HepG2 (cell line): Measurements from ENCODE around the gene H3-3A. TPM values are rescaled to one million over a fixed set of nuclear protein-coding genes. Genes with fewer than 3 reads are reported as not detected.

Source experiments
- ATAC-seq: fragments of 200-7000 bp; cut with Tn5 transposase; 3 replicates; pipeline ENCODE4 v1.9.1; 2020; ENCODE audit warnings: mild to moderate bottlenecking, moderate library complexity
- BruUV-seq: library from RNA; stranded (reverse); fragments of 400-500 nt; replicated peaks from 2 replicates; lab custom pipeline; 2021; lab: Mats Ljungman, UMichigan
- CTCF ChIA-PET: fragments of 300-600 bp; formaldehyde crosslinking; extraction: SDS; loops from one replicate; lab custom pipeline; 2021; ENCODE audit warnings: low total read pairs, inconsistent platforms, low intra/inter-chr PET ratio; lab: Yijun Ruan, JAX
- POLR2A ChIA-PET: fragments of 350-600 bp; sonication (Branson Sonifier 250); formaldehyde crosslinking; loops from one replicate; lab custom pipeline; 2020; ENCODE audit warnings: antibody characterized with exemption, inconsistent platforms; lab: Yijun Ruan, JAX
- DNase-seq: peaks from one replicate; pipeline ENCODE4 v3.0.0-alpha.2; 2015; ENCODE audit warnings: low spot score
- FAIRE-seq: peaks from 3 replicates; lab custom pipeline; 2011; peaks lifted over from hg19 to GRCh38; lab: Jason Lieb, UNC
- H2AFZ ChIP-seq: one replicate; pipeline ENCODE4 v1.6.1; 2011; ENCODE audit warnings: low read length, inconsistent platforms
- H3K27ac ChIP-seq: fragments of 300-600 bp; 3 replicates; pipeline ENCODE4 v1.8.0; 2011; ENCODE audit warnings: mixed run types, mild to moderate bottlenecking, mixed read lengths, low read length, inconsistent platforms; ENCODE audit not compliant: insufficient read depth; ENCODE audit errors: extremely low read length
- H3K27me3 ChIP-seq, 2 experiments: fragments of 200-600 bp in 1 of 2; 2 replicates in 1 of 2; 3 replicates in 1 of 2; pipeline versions ENCODE4 v1.6.0 to v1.8.0; 2011; ENCODE audit warnings: low read length in 2 of 2, mild to moderate bottlenecking in 2 of 2, moderate library complexity in 2 of 2, inconsistent platforms in 1 of 2; ENCODE audit not compliant: insufficient read depth in 2 of 2, control insufficient read depth in 1 of 2
- H3K36me3 ChIP-seq, 2 experiments: fragments of 200-600 bp in 1 of 2; replicated peaks in 1 of 2; 2 replicates in 1 of 2; 3 replicates in 1 of 2; pipeline versions ENCODE4 v1.5.1 to v1.8.0; 2011; ENCODE audit warnings: low read length in 2 of 2, inconsistent platforms in 1 of 2; ENCODE audit not compliant: insufficient read depth in 2 of 2, control insufficient read depth in 1 of 2
- H3K4me1 ChIP-seq: 2 replicates; pipeline ENCODE4 v1.5.1; 2012; ENCODE audit warnings: low read length, inconsistent platforms; ENCODE audit not compliant: insufficient read depth
- H3K4me2 ChIP-seq: 2 replicates; pipeline ENCODE4 v1.6.0; 2011; ENCODE audit warnings: low read depth, low read length, inconsistent platforms
- H3K4me3 ChIP-seq, 3 experiments: fragments of 200-600 bp in 1 of 3; sonication (generic), shearing (Covaris generic) in 1 of 3; replicated peaks in 1 of 3; 2 replicates each; pipeline ENCODE4 v1.5.1; 2011 to 2016; ENCODE audit warnings: low read length in 3 of 3, inconsistent platforms in 2 of 3, low read depth in 2 of 3, mild to moderate bottlenecking in 2 of 3, control low read depth in 1 of 3, mixed read lengths in 1 of 3; ENCODE audit not compliant: insufficient read depth in 1 of 3
- H3K79me2 ChIP-seq: one replicate; pipeline ENCODE4 v1.6.1; 2011; ENCODE audit warnings: low read length, inconsistent platforms; ENCODE audit not compliant: insufficient read depth
- H3K9ac ChIP-seq: 2 replicates; pipeline ENCODE4 v1.6.0; 2011; ENCODE audit warnings: mild to moderate bottlenecking, low read depth, low read length, inconsistent platforms; ENCODE audit not compliant: insufficient read depth
- H3K9me3 ChIP-seq: 2 replicates; pipeline ENCODE4 v1.5.1; 2012; ENCODE audit warnings: mild to moderate bottlenecking, low read length
- H4K20me1 ChIP-seq: 2 replicates; pipeline ENCODE4 v1.6.0; 2011; ENCODE audit warnings: inconsistent platforms, mild to moderate bottlenecking, low read length, moderate library complexity; ENCODE audit not compliant: insufficient read depth
- ZBTB38 ChIP-seq: sonication (generic); formaldehyde crosslinking; IDR thresholded peaks from 2 replicates; pipeline ENCODE4 v1.5.1; 2020; ENCODE audit warnings: mild to moderate bottlenecking, missing genetic modification reagents
- ZNF253 ChIP-seq: sonication (generic); formaldehyde crosslinking; IDR thresholded peaks from 2 replicates; pipeline ENCODE4 v1.8.0; 2022; ENCODE audit warnings: mild to moderate bottlenecking, missing genetic modification reagents, borderline replicate concordance
- ZNF841 ChIP-seq: sonication (generic); formaldehyde crosslinking; IDR thresholded peaks from 2 replicates; pipeline ENCODE4 v1.8.1; 2023; ENCODE audit warnings: missing genetic modification reagents, borderline replicate concordance
- WGBS: methylation state at CpG from one replicate; pipeline ENCODE4 v1.1.6; 2017; ENCODE audit warnings: low lambda C conversion rate; 5-methylcytosine and 5-hydroxymethylcytosine counted together
- in situ Hi-C: cut with HindIII; loops from 2 replicates; pipeline ENCODE4 v1.10.0; 2017; ENCODE audit warnings: low pct_unique_long_range_greater_than_20kb; ENCODE audit not compliant: extremely low pct_ligation_motif_present
- intact Hi-C: fragments of 100-400 bp; cut with micrococcal nuclease; formaldehyde crosslinking; loops from one replicate; pipeline ENCODE4 v1.10.0; 2022; ENCODE audit not compliant: unreplicated experiment
- polyA plus RNA-seq, 8 experiments: library from polyadenylated mRNA; depleted of rRNA in 3 of 8; stranded (reverse) in 7 of 8; unstranded in 1 of 8; fragments of >200 nt; fragmentation: Illumina TruSeq in 4 of 8; extraction: Trizol in 4 of 8; gene quantifications; 2 replicates each; pipeline versions ENCODE4 v1.2.1 to v1.2.3, GENCODE V29; 2011 to 2016; ENCODE audit warnings: low read depth in 4 of 8, missing spikeins in 1 of 8, mixed read lengths in 1 of 8; ENCODE audit not compliant: insufficient read depth in 1 of 8
- total RNA-seq, 5 experiments: library from RNA; depleted of rRNA; stranded (reverse); fragments of >200 nt; fragmentation: Illumina TruSeq; extraction: Trizol; gene quantifications; 2 replicates each; pipeline ENCODE4 v1.2.3, GENCODE V29; 2016; ENCODE audit warnings: low read depth in 1 of 5
- TF ChIP-seq, protein P1 (sequence below): sonication (generic); formaldehyde crosslinking; IDR thresholded peaks from 2 replicates; pipeline ENCODE4 v1.4.0; 2020; ENCODE audit warnings: missing genetic modification reagents
- TF ChIP-seq, protein P2 (sequence below): sonication (generic); formaldehyde crosslinking; IDR thresholded peaks from 2 replicates; pipeline ENCODE4 v1.5.0; 2020; ENCODE audit warnings: mild to moderate bottlenecking, missing genetic modification reagents, borderline replicate concordance

H3-3A gene
- total and polyA plus RNA-seq, 2 of the 13 experiments (the other 11 are each of a cell fraction or from before 2014, with no cell fraction given) = 221 to 320 TPM

DNA sequence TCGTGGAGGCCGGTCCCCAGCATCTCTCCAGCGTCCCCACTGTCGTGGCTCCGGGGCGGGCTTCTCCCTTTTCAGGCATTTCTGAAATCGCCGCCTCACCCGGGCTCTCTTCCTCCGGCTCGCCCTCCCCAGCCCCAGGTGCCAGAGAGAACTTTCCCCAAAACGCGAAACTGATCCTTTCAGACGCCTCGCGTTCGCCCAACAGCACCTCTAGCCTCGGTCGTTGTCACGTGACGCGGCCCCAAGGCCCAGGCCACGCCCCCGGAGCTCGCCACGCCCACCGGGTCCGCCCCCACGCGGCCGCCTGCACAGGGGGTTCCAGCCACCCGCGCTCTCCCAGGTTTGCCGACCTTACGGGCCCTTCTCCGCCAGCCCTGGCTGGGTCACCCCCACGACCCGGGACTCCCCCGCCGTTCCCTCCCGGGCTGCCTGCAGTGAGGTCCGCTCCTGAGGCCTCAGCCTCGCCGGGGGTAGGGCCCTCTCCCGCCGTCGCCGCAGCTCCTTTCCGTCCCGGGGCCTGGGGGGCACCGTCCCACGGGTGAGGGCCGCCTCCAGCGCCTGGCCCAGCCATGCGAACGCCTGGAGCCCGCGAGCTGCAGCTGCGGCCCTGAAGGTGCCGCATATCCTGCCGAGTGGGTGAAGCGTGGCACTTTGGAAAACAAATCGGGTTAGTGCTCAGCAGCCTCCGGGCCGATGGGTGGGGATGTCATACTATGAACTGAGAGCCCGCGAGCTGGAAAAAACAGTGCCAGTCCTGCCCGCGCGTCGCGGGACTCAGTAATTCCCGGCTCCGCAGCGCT is 21.0 kb downstream of the H3-3A start (continued):
- no peak; the same call in 1 of the 2 replicates for TF ChIP-seq ZNF841 (CRISPR knock-in tag)

DNA sequence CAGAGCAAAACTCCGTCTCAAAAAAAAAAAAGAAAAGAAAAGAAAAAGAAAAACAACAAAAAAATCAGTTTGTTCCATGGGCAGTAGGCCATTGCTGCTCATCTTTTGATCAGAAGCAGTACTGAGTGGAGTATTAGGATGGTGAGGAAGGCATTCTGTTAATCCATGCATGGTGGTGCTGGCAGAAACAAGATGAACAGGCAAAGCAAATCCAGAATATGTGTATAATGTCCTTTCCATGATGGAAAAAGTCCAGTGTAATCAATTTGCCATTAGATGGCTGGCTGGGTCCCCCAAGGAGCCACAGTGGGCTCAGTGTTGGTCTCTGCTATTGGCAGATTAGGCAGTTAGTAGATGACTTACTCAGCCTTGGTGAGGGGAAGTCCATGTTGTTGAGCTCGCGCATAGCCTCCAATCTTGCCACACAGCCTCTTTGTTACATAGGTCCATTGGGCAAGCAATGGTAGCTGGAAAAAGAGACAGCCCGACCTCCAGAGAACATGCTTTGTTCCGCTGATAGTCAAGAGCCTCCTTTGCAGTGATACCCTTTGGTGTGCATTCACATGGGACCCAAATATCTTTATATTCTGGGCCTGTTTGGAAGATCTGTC is 23.3 kb downstream of the H3-3A start:
- no peak overlapping the region for H3K9ac ChIP-seq
- in situ Hi-C loops = no loop called here
- ATAC-seq (no peak), FAIRE-seq (no peak), DNase-seq (no peak)
- peaks cover 14% of the 10 kb centered on the region for H3K4me1 ChIP-seq
- intact Hi-C loops = no loop called here
- POLR2A ChIA-PET = interaction anchor here (1.4 kb wide), 1 partner anchor 23 kb away, joined by 3 read pairs; the partner anchor contains the start of gene H3-3A
- CTCF ChIA-PET = no interaction called here
- WGBS = 41% methylated on average over 4 of the region's 5 CpGs
- H3K36me3 ChIP-seq = no peaks in the 10 kb centered on the region
- no peak overlapping the region for H3K4me3 ChIP-seq
- H3K79me2 ChIP-seq = no peaks in the 10 kb centered on the region
- H3K9me3 ChIP-seq = no peaks in the 10 kb centered on the region
- no peak overlapping the region for H2AFZ ChIP-seq
- H3K27me3 ChIP-seq = peaks cover 0 to 6% of the 10 kb centered on the region in 2 experiments; a peak in 2 of 5 replicates
- TF ChIP-seq ZNF253 (CRISPR knock-in tag) = no peak
- no peak for TF ChIP-seq ZBTB38
- TF ChIP-seq, protein P1, sequence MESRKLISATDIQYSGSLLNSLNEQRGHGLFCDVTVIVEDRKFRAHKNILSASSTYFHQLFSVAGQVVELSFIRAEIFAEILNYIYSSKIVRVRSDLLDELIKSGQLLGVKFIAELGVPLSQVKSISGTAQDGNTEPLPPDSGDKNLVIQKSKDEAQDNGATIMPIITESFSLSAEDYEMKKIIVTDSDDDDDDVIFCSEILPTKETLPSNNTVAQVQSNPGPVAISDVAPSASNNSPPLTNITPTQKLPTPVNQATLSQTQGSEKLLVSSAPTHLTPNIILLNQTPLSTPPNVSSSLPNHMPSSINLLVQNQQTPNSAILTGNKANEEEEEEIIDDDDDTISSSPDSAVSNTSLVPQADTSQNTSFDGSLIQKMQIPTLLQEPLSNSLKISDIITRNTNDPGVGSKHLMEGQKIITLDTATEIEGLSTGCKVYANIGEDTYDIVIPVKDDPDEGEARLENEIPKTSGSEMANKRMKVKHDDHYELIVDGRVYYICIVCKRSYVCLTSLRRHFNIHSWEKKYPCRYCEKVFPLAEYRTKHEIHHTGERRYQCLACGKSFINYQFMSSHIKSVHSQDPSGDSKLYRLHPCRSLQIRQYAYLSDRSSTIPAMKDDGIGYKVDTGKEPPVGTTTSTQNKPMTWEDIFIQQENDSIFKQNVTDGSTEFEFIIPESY (CRISPR knock-in tag) = peak; percentile 50; the same call in 1 of the 2 replicates
- TF ChIP-seq, protein P2, sequence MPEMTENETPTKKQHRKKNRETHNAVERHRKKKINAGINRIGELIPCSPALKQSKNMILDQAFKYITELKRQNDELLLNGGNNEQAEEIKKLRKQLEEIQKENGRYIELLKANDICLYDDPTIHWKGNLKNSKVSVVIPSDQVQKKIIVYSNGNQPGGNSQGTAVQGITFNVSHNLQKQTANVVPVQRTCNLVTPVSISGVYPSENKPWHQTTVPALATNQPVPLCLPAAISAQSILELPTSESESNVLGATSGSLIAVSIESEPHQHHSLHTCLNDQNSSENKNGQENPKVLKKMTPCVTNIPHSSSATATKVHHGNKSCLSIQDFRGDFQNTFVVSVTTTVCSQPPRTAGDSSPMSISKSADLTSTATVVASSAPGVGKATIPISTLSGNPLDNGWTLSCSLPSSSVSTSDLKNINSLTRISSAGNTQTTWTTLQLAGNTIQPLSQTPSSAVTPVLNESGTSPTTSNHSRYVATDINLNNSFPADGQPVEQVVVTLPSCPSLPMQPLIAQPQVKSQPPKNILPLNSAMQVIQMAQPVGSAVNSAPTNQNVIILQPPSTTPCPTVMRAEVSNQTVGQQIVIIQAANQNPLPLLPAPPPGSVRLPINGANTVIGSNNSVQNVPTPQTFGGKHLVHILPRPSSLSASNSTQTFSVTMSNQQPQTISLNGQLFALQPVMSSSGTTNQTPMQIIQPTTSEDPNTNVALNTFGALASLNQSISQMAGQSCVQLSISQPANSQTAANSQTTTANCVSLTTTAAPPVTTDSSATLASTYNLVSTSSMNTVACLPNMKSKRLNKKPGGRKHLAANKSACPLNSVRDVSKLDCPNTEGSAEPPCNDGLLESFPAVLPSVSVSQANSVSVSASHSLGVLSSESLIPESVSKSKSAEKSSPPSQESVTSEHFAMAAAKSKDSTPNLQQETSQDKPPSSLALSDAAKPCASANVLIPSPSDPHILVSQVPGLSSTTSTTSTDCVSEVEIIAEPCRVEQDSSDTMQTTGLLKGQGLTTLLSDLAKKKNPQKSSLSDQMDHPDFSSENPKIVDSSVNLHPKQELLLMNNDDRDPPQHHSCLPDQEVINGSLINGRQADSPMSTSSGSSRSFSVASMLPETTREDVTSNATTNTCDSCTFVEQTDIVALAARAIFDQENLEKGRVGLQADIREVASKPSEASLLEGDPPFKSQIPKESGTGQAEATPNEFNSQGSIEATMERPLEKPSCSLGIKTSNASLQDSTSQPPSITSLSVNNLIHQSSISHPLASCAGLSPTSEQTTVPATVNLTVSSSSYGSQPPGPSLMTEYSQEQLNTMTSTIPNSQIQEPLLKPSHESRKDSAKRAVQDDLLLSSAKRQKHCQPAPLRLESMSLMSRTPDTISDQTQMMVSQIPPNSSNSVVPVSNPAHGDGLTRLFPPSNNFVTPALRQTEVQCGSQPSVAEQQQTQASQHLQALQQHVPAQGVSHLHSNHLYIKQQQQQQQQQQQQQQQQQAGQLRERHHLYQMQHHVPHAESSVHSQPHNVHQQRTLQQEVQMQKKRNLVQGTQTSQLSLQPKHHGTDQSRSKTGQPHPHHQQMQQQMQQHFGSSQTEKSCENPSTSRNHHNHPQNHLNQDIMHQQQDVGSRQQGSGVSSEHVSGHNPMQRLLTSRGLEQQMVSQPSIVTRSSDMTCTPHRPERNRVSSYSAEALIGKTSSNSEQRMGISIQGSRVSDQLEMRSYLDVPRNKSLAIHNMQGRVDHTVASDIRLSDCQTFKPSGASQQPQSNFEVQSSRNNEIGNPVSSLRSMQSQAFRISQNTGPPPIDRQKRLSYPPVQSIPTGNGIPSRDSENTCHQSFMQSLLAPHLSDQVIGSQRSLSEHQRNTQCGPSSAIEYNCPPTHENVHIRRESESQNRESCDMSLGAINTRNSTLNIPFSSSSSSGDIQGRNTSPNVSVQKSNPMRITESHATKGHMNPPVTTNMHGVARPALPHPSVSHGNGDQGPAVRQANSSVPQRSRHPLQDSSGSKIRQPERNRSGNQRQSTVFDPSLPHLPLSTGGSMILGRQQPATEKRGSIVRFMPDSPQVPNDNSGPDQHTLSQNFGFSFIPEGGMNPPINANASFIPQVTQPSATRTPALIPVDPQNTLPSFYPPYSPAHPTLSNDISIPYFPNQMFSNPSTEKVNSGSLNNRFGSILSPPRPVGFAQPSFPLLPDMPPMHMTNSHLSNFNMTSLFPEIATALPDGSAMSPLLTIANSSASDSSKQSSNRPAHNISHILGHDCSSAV (CRISPR knock-in tag) = no peak
- no peak overlapping the region for H3K4me2 ChIP-seq
- BruUV-seq = no TSS peak
- no peak overlapping the region for H3K27ac ChIP-seq
- H4K20me1 ChIP-seq = no peaks in the 10 kb centered on the region
